Fibroblast of mammary gland (primary cell): ENCODE data around the gene NDUFS3.

Experiments
- DNase-seq: peaks from one replicate; pipeline ENCODE4 v3.0.0-alpha.2; 2010; ENCODE audit warnings: low read depth
- H3K4me3 ChIP-seq: 2 replicates; pipeline ENCODE4 v1.5.1; 2011; ENCODE audit warnings: low read depth, mild to moderate bottlenecking, low read length, moderate library complexity; ENCODE audit not compliant: control insufficient read depth
- TF ChIP-seq, protein P1 (sequence below): conservative IDR thresholded peaks from 2 replicates; pipeline ENCODE4 v1.5.1; 2011; ENCODE audit warnings: low read depth, low read length, inconsistent platforms; ENCODE audit not compliant: control insufficient read depth, insufficient read depth

NDUFS3 gene

DNA sequence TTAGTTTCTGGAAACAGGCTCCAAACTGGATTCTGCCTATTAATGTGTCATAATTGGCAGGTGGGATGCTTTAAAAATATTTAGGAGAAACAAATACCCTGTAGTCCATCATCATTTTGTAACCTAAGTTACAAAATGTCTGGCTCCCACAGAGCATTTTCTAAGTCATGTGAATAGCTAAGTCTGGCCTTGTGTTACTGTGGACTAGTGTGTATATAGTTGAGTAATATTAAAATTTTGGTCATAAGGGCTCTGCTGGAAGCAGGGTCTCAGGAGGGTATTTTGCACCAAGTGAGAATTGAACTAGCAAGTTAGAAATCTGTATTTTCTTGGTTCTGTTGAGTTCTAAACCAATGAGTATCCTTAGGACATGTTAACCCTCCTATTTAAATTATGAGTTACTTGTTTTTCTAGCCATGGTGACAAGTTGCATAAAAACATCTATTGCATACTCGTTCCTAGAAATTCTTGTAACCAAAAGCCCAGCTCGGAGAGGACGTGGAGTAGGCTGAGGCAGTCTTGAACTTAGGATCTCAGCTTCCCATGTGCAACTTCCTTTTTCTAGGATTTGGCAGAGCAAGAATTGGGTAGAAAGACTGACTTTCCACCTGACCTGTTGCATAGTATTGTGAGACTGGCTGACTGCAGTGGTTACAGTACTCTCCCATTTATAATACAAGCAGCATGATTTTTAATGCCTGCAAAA, 8.1 kb upstream of the NDUFS3 start:
- no peak for DNase-seq
- TF ChIP-seq, protein P1, sequence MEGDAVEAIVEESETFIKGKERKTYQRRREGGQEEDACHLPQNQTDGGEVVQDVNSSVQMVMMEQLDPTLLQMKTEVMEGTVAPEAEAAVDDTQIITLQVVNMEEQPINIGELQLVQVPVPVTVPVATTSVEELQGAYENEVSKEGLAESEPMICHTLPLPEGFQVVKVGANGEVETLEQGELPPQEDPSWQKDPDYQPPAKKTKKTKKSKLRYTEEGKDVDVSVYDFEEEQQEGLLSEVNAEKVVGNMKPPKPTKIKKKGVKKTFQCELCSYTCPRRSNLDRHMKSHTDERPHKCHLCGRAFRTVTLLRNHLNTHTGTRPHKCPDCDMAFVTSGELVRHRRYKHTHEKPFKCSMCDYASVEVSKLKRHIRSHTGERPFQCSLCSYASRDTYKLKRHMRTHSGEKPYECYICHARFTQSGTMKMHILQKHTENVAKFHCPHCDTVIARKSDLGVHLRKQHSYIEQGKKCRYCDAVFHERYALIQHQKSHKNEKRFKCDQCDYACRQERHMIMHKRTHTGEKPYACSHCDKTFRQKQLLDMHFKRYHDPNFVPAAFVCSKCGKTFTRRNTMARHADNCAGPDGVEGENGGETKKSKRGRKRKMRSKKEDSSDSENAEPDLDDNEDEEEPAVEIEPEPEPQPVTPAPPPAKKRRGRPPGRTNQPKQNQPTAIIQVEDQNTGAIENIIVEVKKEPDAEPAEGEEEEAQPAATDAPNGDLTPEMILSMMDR, result no peak
- no peak overlapping the region for H3K4me3 ChIP-seq

DNA sequence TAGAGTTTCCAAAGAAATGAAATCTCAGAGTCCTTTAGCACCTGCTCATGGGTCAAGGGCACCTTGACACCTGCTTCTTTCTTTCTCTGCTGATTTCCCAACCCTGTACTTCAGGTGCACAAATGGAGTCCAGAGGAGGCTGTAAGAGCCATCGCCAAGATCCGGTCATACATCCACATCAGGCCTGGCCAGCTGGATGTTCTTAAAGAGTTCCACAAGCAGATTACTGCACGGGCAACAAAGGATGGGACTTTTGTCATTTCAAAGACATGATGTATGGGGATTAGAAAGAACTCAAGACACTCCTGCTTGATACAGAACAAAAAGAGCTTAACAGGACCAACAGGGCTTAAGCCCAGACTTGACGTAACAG, 7.5 kb upstream of the NDUFS3 start:
- H3K4me3 ChIP-seq, result no peak overlapping the region
- TF ChIP-seq, protein P1, result no peak
- DNase-seq, result no peak

DNA sequence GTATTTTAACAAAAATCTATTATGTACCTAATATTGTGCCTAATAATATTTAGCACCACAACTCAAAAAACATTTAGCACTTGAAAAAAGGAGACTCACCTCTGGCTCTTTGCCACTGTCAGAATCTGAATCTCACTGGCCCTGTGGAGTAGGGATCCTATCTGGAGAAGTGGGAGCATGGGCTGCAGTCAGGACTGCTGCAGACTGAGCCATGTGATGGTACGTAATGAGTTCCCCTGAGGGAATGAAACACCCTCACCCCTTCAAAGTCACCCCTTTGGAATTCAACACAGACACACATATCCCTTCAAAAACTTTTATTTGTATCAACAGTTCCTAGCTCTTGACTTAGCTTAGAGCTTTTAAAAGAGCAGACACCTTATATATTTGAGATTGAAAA, 7.0 kb upstream of the NDUFS3 start:
- H3K4me3 ChIP-seq, result no peak overlapping the region
- TF ChIP-seq, protein P1, result no peak
- peak; percentile 78 for DNase-seq

DNA sequence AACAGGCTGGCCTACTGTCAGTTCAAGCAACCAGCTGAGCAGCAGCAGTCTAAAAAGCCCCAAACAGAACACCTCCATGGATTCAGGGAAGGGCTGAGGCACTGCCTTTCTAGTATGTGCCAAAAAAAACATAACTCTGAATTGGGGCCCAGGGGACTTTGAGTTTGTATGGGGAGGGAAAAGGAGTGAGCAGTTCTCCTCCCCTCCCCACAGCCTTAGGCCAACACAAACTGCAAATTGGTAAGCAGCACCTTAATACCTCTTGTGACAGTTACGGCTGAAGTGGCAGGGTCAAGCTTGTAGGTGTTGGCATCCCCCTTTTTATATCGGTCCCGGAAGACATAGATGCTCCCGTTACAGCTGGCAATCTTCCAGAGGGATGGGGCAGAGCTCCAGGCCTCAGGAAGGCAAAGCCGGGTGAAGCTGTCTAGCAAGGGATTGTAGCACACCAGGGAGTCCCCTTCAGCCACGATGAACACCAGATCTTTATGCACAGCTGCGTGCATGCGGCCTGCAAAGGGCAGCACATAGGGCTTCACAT, 6.1 kb upstream of the NDUFS3 start:
- no peak overlapping the region for H3K4me3 ChIP-seq
- TF ChIP-seq, protein P1, result no peak
- peak; percentile 57 for DNase-seq

DNA sequence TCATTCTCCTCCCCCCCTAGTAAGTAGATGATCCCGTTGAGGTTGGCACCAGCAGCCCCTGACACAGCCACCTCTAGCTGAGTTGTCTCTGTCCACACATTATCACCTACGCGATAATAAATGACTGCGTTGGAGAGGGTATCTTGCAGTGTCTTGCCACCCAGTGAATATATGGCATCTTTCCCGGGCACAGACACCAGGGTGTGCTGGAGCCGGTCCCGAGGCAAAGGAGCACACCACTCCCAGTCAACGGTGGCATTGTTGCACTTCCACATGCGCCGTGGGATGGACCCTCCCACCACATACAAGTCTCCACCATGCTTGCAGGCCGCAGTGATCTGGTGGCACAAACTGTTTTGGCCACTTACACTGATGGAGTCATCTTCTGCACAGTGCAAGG, 5.6 kb upstream of the NDUFS3 start:
- DNase-seq, result no peak
- TF ChIP-seq, protein P1, result no peak
- H3K4me3 ChIP-seq, result no peak overlapping the region

DNA sequence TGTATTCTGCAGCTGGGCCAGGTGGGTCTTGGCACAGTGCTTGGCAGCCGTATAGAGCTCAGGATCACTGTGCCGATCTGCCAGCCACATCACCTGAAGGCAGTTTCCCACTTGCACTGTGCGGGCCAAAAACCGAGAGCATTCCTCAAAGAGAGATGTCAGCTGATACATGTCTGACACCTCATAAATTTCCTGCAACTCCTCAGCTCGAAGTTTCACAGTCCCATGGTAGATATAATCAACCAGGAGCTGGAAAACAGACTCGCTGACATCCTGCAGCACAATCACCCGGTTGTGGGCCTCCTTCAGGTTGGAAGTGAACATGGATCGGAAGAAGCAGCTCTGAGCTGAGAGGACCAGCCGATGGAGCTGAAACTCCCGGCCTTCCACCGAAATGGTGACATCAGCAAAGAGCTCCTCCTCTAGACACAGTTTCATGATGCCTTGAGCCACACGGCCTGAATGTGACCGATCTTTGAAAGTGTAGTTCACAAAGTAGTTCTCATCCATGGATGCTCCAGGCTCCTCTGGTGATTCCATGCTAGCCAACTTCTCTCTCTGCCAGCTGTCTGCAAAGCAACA, 1.3 kb upstream of the NDUFS3 start:
- TF ChIP-seq, protein P1, result no peak
- peak overlapping the region; percentile 96 for H3K4me3 ChIP-seq
- DNase-seq, result peak; percentile 50

DNA sequence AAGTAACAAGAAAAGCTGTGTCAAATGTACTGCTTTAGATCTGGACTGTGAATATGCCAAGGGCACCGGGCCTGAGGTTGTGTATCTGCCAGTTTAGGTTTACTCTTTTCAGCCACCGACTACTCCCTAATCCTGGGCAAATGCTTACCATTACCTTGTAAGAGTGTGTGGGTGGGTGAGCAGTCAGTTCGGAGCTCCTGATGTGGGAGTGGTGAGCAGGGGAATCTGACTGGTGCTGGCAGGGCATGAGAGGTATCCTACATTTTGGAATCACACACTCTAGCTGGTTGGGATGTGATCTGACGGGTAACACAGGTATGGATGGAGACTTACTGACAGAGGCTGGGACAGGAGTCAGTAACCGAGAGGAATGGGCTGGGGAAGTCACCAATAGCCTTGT, 5.0 kb downstream of the NDUFS3 start:
- TF ChIP-seq, protein P1, result no peak
- no peak for DNase-seq
- H3K4me3 ChIP-seq, result no peak overlapping the region
